ENCODE measurements around the gene GRIK4. TPM values are rescaled to one million over a fixed set of nuclear protein-coding genes. Genes with fewer than 3 reads are reported as not detected.

Gene GRIK4
- total RNA-seq, 1 donor from 2014 or later, result 0.10 TPM

DNA sequence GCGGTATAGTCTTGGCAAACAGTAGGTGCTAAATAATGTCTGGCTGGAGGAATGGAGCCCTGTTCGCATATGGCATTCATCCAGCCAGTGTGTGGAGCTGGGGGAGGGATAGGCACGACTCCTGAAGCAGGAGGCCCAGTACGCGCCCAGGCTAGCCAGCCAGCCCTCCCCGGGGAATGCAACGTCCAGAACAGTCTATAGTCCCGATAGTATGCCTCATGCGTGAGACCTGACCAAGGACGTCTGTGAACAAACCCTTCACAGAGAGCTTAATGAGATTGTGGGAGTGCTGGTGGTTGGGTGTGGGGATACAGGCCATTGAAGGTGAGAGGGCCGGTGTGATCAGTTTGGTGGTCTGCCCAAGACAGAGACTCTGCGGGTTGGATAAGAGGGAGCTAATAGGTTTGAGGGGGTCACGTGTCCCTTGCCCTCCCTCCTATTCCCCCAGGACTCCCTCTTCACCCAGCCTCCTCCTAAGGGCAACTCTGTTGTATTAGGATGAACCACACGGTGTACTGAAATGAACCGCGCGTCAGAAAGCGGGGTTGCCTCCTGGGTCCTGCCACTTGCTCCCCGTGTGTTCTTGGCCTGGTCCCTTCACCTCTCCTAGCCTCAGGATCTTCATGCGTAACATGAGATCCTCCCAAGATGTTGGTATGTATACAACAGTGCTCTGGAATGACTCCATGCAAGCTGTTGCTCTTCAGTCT is 987 bp upstream of the GRIK4 start:
- DNase-seq, result no peak

DNA sequence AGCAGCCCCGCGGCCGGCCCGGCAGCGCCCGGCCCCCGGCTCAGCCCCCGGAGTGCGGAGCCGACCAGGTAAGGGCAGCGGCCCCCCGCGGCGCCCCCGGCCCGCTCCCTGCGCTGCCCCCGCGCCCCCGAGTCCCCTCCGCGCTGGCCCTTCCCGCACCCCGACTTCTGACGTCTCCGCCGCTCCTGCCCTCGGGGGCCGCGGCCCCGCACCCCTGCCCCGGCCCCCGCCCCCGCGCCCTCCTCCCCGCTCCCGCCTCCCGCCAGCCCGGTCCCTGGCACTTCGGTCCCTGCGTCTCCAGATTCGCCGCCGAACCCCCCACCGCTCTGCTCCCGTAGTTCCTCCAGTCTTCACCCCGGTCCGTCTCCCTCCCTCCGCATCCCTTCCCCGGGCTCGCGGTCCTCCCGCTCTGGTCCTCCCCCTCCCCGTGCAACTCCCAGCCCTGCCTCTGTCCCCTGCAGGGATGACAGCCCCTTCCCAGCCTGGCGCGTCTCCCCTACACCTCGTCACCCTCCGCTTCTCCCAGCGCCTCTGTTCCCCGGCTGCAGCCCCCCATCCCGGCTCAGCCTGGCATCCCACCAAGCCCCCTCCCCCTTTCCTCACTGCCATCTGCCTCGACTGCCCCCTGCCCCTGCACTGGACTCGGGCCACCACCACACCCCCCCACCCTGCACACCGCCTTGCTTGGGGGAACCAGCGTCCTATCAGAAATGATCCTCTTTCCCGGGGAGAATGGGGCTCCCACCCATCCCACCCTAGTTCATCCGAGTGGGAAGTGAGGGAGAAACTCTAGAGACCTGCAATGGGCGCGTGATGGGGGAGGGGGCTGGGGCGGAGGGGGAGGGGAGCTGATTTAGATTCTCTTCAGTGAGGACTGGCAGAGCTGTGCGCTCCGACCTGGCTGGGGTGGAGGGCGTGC is 531 bp downstream of the GRIK4 start:
- no peak for DNase-seq

DNA sequence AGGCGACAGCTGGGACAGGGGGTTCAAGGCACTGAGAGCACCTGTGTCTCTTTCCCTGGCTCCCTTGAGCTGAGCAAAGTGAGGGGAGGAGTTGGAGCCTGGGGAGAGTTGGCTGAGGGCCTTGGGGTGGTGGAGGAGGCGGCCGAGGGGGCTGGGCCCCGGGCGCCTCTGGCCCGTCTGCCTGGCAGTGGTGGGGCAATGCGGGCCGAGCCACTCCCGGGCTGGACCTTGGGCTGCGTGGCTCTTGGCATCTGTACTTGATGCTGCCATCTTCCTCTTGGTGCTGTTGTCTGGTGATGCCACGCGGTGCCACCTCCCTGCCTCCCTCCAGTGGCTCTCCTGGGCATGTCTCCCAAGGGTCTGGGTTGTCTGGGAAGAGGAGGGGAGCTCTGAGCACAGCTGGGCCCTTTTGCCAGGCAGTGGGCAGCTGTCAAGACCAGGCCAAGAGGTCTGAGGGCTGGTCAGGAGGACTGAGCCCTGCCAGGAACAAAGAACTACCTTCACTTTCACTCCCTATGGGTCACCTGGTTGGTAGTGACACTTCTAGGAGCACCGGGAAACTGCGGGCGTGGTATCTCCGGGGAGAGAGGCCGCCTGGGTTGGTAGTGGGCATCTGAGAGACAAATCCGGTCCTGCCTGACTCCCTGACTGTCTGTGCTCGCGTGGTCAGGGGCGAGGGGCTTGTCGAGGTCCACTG is 1.3 kb downstream of the GRIK4 start:
- DNase-seq, result no peak

GRCh38 chr11:120513436-120514315 is 2.1 kb downstream of the GRIK4 start:
- no peak for DNase-seq

- no peak for DNase-seq
Observed at GRCh38 chr11:120514541-120515121, 3.1 kb downstream of the GRIK4 start.

- DNase-seq, result no peak
Observed at GRCh38 chr11:120515186-120515723, 3.7 kb downstream of the GRIK4 start.

- DNase-seq, result peak; percentile 67
Observed at GRCh38 chr11:120516461-120517389, 5.2 kb downstream of the GRIK4 start.

DNA sequence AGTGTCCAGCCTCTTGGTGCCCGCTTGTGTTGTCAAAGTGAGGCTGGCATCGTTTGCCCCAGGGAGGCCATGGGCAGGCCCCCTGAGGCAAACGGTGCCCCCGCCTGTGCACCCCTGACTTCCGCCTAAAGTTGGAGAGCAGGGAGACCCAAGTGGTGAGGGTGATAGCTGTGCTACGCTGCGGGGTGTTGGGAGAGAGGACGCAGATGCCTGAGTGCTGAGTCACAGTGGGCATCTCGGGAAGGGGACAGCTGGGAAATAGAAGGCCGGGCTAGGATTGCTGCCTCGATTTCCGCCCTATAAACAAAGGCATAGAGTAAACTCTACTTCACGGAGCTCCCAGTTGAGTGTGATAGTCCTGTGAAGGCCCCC is 5.8 kb downstream of the GRIK4 start:
- peak; percentile 66 for DNase-seq

- DNase-seq, result no peak
Observed at GRCh38 chr11:120517801-120518291, 6.3 kb downstream of the GRIK4 start.

DNA sequence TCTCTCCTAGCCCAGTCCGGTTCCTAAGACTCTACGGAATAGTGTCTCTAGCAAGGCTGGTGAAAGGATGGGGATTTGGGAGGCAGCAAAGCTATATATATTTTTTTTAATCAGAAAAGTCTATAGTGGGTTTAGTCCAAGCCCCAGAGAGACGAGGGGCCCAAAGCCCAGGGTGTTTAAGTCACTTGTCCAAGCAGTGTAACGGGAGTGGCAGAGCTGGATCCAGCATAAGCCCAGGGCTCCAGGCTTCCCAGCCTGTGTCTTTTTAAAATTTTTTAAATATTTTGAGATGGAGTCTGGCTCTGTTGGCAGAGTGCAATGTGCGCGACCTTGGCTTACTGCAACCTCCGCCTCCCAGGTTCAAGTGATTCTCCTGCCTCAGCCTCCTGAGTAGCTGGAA is 6.8 kb downstream of the GRIK4 start:
- DNase-seq, result no peak

- no peak for DNase-seq
Observed at GRCh38 chr11:120519474-120519873, 7.9 kb downstream of the GRIK4 start.

- DNase-seq, result no peak
Observed at GRCh38 chr11:120520091-120520822, 8.7 kb downstream of the GRIK4 start.

DNA sequence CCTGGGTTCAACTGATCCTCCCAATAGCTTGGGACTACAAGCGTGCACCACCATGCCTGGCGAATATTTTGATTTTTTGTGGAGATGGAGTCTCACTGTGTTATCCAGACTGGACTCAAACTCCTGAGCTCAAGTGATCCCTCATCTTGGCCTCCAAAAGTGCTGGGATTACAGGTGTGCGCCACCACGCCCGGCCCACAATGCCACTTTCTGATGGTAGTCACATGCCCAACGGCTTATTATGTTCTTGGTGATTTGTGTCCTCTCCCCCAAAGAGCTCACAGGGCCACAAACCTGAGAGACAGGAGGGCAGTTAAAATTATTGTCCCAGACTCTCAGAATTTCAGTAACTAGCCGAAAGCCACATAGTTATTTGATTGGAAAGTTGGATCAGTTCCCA is 9.6 kb downstream of the GRIK4 start:
- no peak for DNase-seq

GRCh38 chr11:120522021-120522420 is 10.5 kb downstream of the GRIK4 start:
- DNase-seq, result no peak

- DNase-seq, result no peak
Observed at GRCh38 chr11:120522736-120523135, 11.2 kb downstream of the GRIK4 start.

- DNase-seq, result no peak
Observed at GRCh38 chr11:120523196-120523595, 11.6 kb downstream of the GRIK4 start.

DNA sequence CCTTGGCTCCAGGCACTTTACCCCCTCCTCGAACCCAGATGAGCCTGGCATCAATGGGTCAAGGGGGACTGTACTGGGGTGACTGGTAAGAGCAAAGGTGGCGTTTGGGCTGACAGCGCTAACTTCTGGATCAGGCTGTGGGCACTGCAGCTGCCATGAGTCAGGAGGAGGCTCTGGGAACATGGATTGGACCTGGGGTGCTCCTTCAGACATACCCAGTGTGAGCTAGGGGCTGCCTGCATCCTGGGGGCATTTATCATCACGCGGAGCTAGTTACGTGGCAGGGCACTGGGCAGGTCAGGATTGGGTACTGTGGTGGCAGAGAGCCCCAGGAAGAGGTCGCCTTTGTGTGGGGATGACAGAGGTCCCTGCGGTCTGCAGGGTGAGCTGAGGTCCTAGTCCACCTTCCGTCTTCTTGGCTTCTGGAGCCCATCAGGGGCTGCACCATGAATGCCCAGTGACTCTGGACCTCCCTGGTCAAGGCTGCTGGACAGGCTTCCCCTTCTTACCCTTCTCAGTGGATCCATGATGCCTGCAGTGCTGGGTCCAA is 13.1 kb downstream of the GRIK4 start:
- DNase-seq, result no peak

DNA sequence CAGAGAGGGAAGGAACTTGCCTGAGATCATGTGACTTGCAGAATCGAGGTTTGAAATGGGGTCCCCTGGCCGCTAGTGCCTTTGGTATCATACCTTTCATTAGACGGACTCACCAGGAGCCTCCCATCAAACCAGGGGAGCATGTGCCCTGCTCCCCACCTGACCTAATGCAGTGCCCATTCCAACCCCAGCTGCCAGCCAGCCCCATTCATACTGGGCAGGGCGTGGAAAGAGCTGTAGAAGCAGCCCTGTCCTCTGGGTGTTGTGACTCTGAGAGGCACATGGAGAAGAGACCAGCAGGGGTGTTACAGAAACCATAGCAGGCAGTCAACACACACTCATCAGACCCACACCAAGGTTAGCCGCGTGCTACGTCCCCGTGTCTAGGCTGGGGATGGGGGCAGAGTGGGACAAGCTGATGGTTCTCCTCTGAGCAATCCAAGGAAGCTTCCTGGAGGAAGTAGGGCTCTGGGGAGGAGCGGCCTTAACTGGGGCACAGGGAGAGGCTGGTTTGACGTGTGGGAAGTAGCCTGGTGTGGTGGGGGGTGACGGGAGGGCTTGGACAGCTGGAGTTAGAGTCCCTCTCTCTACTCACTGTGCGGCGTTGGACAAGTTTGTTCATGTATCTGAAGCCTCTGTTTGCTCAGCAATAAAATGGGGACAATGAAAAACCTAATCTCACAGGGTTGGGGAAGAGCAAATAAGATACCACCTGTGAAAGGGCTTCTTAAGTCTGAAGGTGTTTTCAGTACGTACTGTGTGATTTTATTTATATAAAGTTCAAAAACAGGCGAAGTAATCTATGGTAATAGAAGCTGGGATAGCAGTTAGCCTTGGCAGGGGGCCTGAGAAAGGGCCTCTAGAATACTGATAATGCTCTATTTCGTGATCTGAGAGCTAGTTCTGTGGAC is 14.0 kb downstream of the GRIK4 start:
- DNase-seq, result no peak

All from tongue (tissue), 2 donors.